Hepatocyte (in vitro differentiated cells): Measurements from ENCODE around the gene ANO6. TPM values are rescaled to one million over a fixed set of nuclear protein-coding genes. Genes with fewer than 3 reads are reported as not detected.

Experiments used
- DNase-seq: peaks from one replicate; pipeline ENCODE4 v3.0.0-alpha.2; 2016; ENCODE audit warnings: low spot score
- H2AFZ ChIP-seq: fragments of 200-600 bp; sonication (generic); 2 replicates; pipeline ENCODE4 v1.6.0; 2016; ENCODE audit warnings: antibody characterized with exemption, mild to moderate bottlenecking
- H3K27ac ChIP-seq: fragments of 200-600 bp; sonication (generic); 2 replicates; pipeline ENCODE4 v1.5.1; 2016; ENCODE audit warnings: mild to moderate bottlenecking
- H3K27me3 ChIP-seq: fragments of 200-600 bp; sonication (generic); 2 replicates; pipeline ENCODE4 v1.6.1; 2016
- H3K36me3 ChIP-seq: fragments of 200-600 bp; sonication (generic); replicated peaks from 2 replicates; pipeline ENCODE4 v1.5.1; 2016; ENCODE audit warnings: low read depth; ENCODE audit not compliant: insufficient read depth
- H3K4me1 ChIP-seq: fragments of 200-600 bp; sonication (generic); 2 replicates; pipeline ENCODE4 v1.5.1; 2016; ENCODE audit warnings: mild to moderate bottlenecking, moderate library complexity; ENCODE audit not compliant: insufficient read depth
- H3K4me2 ChIP-seq: fragments of 200-600 bp; sonication (generic); 2 replicates; pipeline ENCODE4 v1.6.0; 2016
- H3K4me3 ChIP-seq: fragments of 200-600 bp; sonication (generic); 2 replicates; pipeline ENCODE4 v1.5.1; 2016; ENCODE audit warnings: mild to moderate bottlenecking
- H3K79me2 ChIP-seq: fragments of 200-600 bp; sonication (generic); 2 replicates; pipeline ENCODE4 v1.6.0; 2017; ENCODE audit warnings: mild to moderate bottlenecking
- H3K9me2 ChIP-seq: fragments of 200-600 bp; sonication (generic); replicated peaks from 2 replicates; pipeline ENCODE4 v1.6.0; 2017; ENCODE audit warnings: mild to moderate bottlenecking; ENCODE audit not compliant: insufficient read depth
- H3K9me3 ChIP-seq: fragments of 200-600 bp; sonication (generic); 2 replicates; pipeline ENCODE4 v1.5.1; 2016; ENCODE audit warnings: low read depth, mild to moderate bottlenecking
- H4K20me1 ChIP-seq: fragments of 200-600 bp; sonication (generic); 2 replicates; pipeline ENCODE4 v1.6.0; 2016; ENCODE audit warnings: mild to moderate bottlenecking; ENCODE audit not compliant: insufficient read depth, poor library complexity, severe bottlenecking
- EZH2 ChIP-seq: fragments of 200-600 bp; sonication (generic); IDR thresholded peaks from 2 replicates; pipeline ENCODE4 v1.6.1; 2016; ENCODE audit warnings: antibody characterized with exemption, mild to moderate bottlenecking, borderline replicate concordance
- EZH2phosphoT487 ChIP-seq: fragments of 200-600 bp; sonication (generic); IDR thresholded peaks from one replicate; pipeline ENCODE4 v1.6.1; 2018; ENCODE audit warnings: antibody characterized with exemption, mild to moderate bottlenecking, low read depth, moderate library complexity; ENCODE audit not compliant: unreplicated experiment, severe bottlenecking
- WGBS: methylation state at CpG from one replicate; pipeline ENCODE4 v1.1.6; 2016; ENCODE audit warnings: low lambda C conversion rate; ENCODE audit errors: missing lambda C conversion rate; 5-methylcytosine and 5-hydroxymethylcytosine counted together
- polyA plus RNA-seq: library from polyadenylated mRNA; unstranded; fragments of >200 nt; fragmentation: Nextera tagmentation; extraction: Ambion mirVana; gene quantifications from 2 replicates; pipeline ENCODE4 v1.2.1, GENCODE V29; 2016
- total RNA-seq: library from RNA; depleted of rRNA; stranded (reverse); fragments of >200 nt; gene quantifications from 2 replicates; pipeline ENCODE4 v1.2.3, GENCODE V29; 2014
- TF ChIP-seq, protein P1 (sequence below): fragments of 200-600 bp; sonication (generic); IDR thresholded peaks from 2 replicates; pipeline ENCODE4 v1.5.1; 2016; ENCODE audit warnings: antibody characterized with exemption, mild to moderate bottlenecking; ENCODE audit not compliant: poor library complexity

The ANO6 gene
- total and polyA plus RNA-seq, 2 experiments from 2014 or later, result 50.4 to 82.2 TPM

DNA sequence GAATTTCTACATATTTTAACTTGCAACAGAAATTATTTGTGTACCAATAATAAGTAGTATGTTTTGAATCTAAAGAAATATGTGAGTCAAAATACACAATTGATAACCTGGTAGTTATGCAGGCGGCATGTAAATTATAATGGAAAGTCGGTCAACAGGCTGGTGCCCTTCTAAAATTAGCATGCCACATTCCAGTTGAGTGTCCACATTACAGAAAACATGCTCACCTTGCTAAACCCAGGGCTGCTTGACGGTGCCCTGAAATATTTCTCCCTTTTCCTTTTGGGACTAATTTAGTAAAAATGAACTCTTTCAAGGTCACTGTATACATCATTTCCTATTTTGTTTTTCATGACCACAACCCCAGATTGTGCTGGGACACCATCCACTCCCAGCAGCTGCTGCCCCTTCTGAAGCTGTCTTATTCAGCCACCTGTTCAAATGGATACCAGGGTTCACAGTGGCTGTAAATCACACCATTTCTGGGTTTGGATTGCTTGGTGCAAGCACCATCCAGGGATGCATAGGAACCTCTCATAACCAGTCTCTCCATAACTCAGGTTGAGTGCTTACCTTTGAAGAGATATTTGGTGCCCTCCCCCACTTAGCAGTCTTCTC is 110.6 kb downstream of the ANO6 start:
- Histone ChIP-seq H4K20me1 (no peaks in the 10 kb centered on the region), H2AFZ (no peak overlapping the region), H3K27ac (no peak overlapping the region), H3K4me2 (no peak overlapping the region), H3K9me2 (no peaks in the 10 kb centered on the region), H3K79me2 (peaks cover 14% of the 10 kb centered on the region), H3K9me3 (no peaks in the 10 kb centered on the region), H3K36me3 (no peaks in the 10 kb centered on the region), H3K4me3 (no peak overlapping the region), H3K27me3 (no peaks in the 10 kb centered on the region), H3K4me1 (no peaks in the 10 kb centered on the region)
- no peak for DNase-seq
- WGBS, result 90% methylated on average over 3 of the region's 3 CpGs
- TF ChIP-seq, protein P1, sequence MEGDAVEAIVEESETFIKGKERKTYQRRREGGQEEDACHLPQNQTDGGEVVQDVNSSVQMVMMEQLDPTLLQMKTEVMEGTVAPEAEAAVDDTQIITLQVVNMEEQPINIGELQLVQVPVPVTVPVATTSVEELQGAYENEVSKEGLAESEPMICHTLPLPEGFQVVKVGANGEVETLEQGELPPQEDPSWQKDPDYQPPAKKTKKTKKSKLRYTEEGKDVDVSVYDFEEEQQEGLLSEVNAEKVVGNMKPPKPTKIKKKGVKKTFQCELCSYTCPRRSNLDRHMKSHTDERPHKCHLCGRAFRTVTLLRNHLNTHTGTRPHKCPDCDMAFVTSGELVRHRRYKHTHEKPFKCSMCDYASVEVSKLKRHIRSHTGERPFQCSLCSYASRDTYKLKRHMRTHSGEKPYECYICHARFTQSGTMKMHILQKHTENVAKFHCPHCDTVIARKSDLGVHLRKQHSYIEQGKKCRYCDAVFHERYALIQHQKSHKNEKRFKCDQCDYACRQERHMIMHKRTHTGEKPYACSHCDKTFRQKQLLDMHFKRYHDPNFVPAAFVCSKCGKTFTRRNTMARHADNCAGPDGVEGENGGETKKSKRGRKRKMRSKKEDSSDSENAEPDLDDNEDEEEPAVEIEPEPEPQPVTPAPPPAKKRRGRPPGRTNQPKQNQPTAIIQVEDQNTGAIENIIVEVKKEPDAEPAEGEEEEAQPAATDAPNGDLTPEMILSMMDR, result no peak
- TF ChIP-seq EZH2phosphoT487, result no peak
- TF ChIP-seq EZH2, result no peak

DNA sequence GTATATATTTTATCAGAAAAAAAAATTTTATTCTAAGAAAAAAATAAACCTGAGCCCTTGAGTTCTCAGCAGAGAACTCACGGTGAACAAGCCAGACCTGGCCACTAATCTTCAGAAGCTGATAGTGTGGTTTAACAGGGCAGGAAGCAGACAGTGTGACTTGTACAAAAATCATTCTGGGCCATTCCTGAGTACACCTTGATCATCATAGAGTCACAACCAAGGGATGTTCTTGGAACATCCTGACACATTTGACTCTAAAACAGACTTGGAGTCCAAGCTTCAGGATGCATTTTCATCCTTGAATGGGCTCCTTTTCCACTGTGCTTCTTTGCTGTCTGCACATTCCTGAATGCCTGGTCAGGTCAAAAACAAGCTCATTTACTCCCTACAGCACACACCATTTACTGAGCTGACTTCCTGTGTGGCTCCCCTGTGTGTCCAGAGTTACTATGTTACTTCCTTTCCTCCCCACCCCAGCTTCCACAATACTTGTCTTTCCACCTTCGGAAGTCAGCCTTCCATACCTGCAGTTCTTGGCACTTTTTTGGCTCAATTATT is 112.0 kb downstream of the ANO6 start:
- Histone ChIP-seq H3K36me3 (no peaks in the 10 kb centered on the region), H3K9me3 (no peaks in the 10 kb centered on the region), H3K27me3 (no peaks in the 10 kb centered on the region), H2AFZ (no peak overlapping the region), H4K20me1 (no peaks in the 10 kb centered on the region), H3K4me2 (no peak overlapping the region), H3K4me3 (no peak overlapping the region), H3K27ac (no peak overlapping the region), H3K9me2 (no peaks in the 10 kb centered on the region), H3K79me2 (peaks cover 14% of the 10 kb centered on the region), H3K4me1 (no peaks in the 10 kb centered on the region)
- TF ChIP-seq EZH2phosphoT487 (no peak), EZH2 (no peak)
- TF ChIP-seq, protein P1, result no peak
- DNase-seq, result no peak
- 87% methylated on average over 2 of the region's 2 CpGs for WGBS

DNA sequence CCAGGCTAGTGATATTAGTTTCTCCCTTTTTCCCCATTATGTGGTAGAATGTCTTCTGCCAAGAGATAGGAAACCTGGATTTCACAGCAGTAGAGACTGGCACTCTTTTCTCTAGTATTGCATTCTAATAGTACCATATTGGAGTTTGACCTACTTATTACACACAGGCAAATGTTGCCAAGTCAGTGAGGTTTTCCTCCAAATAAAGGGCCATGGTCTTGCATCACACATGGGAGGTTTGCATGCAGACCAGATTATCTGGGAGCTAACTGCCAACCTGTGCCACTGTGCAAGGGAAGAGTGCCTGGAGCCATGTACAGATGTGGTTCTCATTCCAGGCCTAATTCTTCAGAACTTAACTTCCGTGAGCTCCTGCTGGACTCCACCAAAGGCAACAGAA is 113.3 kb downstream of the ANO6 start:
- H4K20me1 ChIP-seq, result no peaks in the 10 kb centered on the region
- H3K79me2 ChIP-seq, result peaks cover 8% of the 10 kb centered on the region
- H2AFZ ChIP-seq, result no peak overlapping the region
- no peak overlapping the region for H3K27ac ChIP-seq
- no peak overlapping the region for H3K4me2 ChIP-seq
- H3K36me3 ChIP-seq, result no peaks in the 10 kb centered on the region
- no peaks in the 10 kb centered on the region for H3K9me3 ChIP-seq
- no peak for DNase-seq
- no peak overlapping the region for H3K4me3 ChIP-seq
- H3K27me3 ChIP-seq, result no peaks in the 10 kb centered on the region
- TF ChIP-seq, protein P1, result no peak
- no peak for TF ChIP-seq EZH2phosphoT487
- TF ChIP-seq EZH2, result no peak
- no peaks in the 10 kb centered on the region for H3K9me2 ChIP-seq
- H3K4me1 ChIP-seq, result no peaks in the 10 kb centered on the region
- WGBS, result 100% methylated on average over 1 of the region's 1 CpG
